Ovary (tissue), 3 donors: ENCODE data around the gene NFASC.

ENCODE experiments used
- CTCF ChIP-seq, 3 donors: fragments of 450-650 bp in 2 of 3; fragments of 200-600 bp in 1 of 3; IDR thresholded peaks; one replicate each; pipeline versions ENCODE4 v1.5.1 to v1.8.0; 2016 to 2022; ENCODE audit warnings: antibody characterized with exemption in 3 of 3, mild to moderate bottlenecking in 1 of 3
- POLR2A ChIP-seq: fragments of 450-650 bp; IDR thresholded peaks from one replicate; pipeline ENCODE4 v1.6.1; 2017; ENCODE audit warnings: antibody characterized with exemption, mild to moderate bottlenecking, moderate library complexity
- donor health status: DM: no; HTN: no; CAD: no.

GRCh38 chr1:204863024-204863423 lies 7.6 kb upstream of the NFASC start:
- TF ChIP-seq POLR2A: no peak
- no peak for TF ChIP-seq CTCF (IDR thresholded peaks at IDR 0.05)
